GM21515 (cell line): ENCODE results near the gene RENBP.

Source experiments
- ATAC-seq: cut with Tn5 transposase; IDR thresholded peaks from one replicate; pipeline ENCODE4 v1.9.1; 2021; ENCODE audit not compliant: unreplicated experiment

RENBP gene

DNA sequence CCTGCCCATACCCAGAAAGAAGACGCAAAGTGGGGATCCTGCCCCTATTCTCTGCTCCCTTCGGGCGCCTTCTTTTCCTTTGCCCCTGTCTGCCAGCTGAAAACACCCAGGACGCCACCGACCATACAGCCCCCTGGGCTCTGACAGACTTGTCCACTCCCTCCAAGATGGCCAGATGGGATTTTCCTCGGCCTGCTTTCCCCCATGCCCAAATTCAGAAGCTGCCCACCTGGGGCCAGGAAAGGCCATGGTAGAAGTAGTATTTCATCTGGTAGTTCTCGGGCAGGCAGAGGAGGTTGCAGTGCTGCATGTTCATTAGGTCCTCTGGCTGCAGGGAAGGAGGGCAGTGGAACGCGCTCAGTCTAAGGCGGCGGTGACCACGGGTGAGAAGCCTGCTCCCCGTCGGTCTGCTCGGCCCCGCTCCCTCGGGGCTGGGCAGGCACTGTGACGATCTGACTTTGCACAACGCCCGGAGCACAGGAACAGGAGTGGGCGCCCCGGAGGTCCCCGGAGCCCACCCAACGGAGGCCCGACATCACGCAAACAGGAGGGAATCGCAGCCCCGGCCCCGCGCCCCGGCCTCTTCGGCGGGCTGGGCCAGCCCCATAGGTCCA is 10.2 kb downstream of the RENBP start:
- ATAC-seq, result peak; percentile 9

DNA sequence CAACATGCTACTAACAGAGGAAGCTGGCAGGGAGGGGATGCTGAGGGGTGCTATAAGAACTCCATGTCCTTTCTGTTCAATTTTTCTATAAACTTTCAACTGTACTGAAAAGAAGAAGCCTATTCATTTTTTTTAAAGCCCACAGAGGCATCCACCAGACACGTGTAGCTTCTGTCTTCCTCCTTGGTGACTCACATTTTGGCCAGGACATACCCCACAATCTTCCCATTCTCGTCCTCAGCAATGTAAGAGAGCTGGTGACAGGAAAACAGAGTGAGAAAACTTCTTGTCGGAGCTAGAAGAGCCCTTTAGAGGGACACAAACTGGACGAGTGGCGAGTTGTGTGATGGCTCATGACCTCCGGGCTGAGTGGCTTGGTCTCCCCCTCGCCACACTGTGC is 10.7 kb downstream of the RENBP start:
- ATAC-seq, result no peak

DNA sequence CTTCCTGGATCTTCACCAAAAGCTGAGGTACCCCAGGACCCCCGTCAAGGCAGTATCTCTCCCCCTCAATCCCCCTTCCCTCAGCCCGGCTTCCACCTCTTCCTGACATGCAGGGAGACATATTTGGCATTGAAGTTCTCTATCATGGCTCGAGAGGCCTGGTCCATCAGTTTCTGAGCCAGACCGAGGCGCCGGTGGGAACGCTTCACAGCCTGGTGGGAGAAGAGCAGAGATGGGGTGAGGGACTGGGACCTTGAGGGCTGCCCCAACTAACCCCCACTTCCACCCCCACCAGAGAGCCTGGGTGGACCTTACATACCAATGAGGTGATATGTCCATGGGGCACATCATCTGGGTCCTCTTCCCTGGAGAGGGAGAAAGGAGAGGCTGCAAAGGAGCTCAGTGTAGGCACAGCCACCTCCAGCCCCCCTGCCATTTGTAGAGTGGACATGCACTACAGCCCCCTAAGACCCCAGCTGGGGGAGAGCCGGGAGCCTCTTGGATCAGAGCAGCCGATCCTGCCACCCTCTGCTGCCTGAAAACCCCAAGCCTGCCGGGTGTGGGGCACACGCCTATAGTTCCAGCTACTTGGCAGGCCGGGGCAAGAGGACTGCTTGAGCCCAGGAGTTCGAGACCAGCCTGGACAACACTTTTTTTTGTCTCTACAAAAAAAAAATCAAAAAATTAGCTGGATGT is 12.1 kb downstream of the RENBP start:
- no peak for ATAC-seq

DNA sequence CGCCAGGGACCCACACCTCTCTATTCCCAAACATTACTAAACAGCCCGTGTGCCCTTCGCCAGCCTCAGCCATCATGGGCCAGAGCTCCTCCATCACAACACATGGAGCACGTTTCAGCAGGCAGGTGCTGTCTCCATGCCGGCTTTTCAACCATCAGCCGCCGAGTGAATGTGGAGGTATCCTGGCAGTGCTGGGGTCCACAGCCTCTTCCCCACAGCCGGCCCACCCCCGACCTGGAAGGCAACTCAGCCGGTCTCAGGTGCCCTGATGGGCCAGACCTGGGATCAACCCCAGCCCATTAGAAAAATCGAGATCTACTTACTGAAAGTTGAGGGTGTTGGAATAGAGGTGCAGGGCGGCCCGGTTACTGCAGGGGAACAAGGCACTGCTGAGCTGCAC is 12.7 kb downstream of the RENBP start:
- ATAC-seq, result no peak

DNA sequence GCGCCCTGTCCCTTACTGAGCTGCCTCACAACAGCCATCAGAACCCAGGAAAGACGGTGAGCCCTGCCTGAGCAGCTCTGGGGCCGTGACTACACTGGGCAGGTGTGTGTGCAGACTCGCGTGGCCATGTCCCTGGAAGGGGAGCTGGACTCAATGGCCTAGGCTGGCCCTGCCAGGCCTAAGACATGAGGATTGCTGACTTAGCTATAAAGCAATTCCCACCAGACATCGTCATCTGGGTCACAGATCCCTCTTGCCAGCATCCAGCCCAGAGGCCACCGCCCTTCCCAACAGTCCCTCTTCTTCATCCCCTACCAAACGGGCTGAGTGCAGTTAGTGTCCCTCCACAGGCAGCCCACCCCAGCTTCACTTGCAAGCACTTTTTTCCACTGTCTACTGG is 13.3 kb downstream of the RENBP start:
- ATAC-seq, result no peak

DNA sequence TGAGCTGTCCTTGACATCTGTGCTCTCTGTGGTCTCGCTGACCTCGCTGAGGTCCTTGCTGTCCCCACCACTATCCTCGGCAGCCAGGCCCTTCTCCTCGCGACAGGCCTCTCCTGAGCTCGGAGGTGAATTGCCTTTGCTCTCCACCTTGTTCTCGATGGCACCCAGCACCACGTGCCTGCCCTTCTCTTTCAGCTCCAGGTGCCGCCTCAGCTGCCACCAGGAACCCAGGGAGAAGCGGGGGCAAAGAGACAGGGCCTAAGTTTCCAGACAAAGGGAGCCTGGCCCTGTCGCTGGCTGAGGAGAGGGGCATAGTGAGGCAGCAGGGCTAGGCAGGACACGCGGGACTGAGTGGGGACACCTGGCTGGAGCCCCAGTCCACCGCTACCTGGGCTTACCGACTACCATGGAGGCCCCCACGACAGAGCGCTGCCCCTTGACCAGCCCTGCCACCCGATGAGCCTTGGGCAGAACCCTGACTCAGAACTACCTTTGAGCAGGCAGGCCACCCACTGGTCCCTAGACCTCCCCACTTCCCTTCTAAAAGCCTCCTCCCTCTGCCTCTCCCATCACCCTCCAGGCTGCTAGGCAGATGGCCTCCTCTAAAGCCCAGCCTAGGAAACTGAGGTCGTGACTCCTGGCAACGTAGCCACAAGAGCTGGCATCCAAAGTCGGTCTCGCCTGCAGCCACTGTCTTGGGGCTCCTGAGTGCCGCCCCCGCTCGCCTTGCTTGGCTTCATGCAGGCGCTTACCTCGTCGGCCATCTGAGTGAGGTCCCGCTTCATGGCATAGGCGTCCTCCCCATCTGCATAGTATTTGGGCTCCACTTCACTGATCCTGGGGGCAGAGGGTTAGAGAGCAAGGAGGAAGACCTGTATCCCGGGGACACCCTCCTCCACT is 14.2 kb downstream of the RENBP start:
- ATAC-seq, result no peak

DNA sequence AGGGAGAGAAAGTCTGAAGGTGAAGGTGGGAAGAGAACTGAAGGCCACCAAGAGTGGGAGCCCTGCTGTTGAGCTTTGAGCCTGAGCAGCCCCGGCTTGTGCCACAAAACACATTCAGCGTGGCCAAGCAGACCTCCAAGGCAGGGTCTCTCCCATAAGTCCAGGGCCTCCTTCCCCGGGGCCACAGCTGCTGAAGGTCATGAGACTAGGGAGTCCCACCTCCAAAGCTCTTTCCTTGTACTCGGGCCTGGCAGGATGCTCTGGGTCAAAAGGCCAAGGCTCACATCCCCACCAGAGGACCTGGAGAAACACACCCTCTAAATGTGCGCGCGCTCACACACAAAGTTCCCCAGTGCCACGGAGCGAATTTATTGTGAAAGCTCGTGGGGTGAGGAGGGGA is 14.9 kb downstream of the RENBP start:
- no peak for ATAC-seq

DNA sequence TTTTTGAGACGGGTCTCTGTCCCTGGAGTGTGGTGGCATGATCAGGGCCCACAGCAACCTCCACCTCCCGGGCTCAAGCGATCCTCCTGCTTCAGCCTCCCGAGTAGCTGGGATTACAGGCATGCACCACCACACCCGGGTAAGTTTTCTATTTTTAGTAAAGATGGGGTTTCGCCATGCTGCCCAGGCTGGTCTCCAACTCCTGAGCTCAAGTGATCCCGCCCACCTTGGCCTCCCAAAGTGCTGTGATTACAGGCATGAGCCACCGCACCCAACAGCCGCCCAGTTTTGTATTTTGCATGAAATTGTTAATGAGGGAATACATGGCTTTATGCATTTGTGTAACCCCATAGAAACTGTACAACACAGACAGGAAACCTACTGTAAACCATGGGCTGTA is 15.6 kb downstream of the RENBP start:
- no peak for ATAC-seq

DNA sequence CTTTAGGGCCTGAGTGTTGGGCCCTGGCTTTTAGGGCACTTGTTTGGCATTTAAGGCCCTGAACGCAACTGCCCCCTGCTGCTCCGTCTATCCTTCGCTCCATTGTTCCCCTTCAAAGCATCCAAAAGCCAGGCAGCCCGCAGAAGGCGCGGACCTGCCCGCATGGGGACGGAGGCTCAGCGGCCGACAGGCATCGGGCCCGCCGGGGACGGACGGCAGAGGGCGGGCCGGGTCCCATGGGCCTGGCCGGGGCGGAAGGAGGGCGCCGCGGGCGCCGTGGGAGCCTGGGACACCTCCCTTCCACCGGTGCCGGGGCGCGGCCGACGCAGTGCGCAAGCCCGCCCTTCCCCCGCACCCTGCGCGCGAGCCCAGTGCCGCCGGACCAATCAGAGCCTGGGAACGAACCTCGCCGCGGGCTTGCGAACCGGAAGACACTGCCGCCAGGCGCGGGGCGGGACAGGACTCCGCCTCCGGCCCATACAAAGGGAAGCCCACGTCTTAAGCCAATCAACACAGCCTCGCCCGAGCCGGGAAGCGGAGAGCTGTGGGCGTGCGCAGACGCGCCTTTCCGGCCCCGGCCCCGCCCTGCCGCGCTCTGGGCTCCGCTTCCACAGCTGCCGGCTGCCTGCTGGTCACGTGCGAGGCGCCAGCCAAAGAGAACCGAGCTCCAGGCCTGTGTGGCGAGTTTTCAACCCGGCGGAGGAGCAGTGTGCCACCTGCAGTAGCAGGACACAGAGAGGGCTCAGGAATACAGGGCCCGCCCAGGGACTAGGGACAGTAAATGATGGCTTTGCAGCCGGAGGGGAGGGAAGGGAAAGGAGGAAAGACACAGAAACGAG is 16.3 kb downstream of the RENBP start:
- peak; percentile 70 for ATAC-seq

DNA sequence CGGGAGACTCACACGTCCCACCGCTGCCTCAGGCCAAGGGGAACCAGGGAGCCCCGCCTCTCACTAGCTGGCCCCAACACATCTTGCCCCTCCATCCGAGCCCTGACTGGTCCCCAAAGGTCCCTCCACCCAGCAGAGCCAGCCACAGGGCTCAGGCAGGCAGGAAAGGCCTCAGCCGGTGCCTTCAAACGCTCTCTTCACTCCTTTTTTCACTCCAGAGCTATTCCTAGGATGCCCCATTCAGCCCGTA is 16.8 kb downstream of the RENBP start:
- no peak for ATAC-seq

DNA sequence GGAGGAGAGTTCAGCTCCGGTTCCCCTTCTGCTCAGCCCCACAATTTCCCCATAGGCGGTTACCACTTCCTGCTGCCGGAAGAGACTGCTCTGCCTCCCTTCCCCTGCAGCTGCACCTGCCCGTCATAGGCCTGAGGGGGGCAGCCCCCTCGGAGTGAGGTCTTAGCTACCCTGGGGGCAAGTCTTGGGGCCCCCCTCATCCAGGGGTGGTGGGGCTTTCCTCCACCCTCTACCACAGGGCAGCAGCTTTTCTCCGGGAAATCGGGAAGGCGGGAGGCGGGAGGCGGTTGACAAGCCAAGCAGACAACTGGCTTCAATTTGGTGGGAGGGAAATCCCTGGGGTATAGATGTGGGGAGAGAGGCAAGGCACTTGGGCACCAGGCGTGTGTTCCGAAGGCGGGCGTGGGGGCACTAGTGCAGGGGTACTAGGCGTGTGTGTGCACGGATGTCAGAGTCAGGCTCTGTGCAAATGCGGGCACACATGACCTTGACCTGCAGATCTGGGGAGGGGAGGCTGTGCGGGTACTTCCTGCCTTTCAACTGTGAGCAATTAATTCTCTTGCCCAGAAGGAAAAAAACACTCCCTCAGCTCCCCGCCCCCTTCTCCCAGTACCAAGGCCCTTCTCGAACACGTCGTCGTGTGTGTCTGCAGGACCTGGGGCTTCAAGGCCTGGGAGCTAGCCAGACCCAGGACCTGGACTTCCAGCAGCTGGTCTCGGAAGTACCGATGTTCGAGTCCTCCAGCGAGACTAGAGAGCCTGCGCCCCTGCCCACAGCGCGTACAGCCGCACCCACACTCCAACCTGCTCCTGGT is 17.4 kb downstream of the RENBP start:
- ATAC-seq, result peak; percentile 39

DNA sequence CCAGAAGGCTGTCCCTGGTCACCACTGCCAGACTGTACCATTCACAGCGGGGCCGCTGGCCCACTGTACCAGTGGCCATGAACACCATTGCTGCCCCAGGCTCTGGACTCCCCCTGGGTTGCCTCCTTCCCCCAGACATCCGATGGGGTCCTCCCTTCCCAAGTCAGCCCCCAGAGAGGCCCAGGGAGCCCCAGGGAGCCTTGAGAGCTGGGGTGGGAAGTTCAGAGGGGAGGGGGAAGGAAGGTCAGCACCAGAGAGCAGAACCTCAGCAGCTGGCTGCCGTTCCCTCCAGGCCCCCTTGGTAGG is 17.9 kb downstream of the RENBP start:
- no peak for ATAC-seq

DNA sequence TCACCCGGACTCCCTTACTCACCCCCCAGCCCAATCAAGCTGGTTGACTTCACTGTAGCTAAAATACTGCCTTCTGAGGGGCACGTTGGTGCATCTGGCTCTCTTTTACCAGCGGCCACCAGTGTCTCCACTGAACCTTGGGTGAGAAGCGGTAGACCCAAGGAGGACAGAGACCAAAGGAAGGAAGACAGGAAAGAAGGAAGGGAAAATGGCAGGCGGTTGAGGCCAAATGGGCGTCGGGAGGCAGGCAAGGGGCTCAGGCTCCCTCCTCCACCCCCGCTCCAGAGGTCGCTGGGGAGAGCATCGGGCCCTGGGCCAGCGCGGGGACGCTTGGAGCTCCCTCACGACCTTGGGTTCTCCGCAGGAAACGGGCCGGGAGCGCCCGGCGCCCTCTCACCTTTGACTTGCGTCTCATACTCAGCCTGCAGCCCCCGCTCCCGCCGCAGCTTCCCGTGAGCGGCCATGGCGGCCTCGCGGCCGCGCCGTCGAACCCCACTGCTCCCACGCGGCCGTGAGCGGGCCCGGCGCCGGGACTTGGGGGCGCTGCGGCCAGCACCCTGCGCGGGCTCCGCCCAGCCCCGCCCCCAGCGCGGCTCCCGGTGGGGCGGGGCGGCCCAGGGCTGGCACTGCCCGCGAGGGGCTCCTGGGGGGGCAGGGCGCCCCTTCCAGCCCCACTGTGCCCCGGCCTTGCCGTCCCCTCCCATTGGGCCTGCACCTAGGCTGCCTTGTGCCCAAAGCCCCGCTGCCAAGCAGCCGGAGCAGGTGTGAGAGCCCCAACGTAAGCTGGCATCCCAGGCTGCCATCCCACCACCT is 18.5 kb downstream of the RENBP start, which contains the start of gene ARHGAP4:
Gene ARHGAP4 (minus strand): TSS at position 526 of the 813 bp plus-strand sequence. CDS start 62 bp downstream, at position 464.
- no peak for ATAC-seq

DNA sequence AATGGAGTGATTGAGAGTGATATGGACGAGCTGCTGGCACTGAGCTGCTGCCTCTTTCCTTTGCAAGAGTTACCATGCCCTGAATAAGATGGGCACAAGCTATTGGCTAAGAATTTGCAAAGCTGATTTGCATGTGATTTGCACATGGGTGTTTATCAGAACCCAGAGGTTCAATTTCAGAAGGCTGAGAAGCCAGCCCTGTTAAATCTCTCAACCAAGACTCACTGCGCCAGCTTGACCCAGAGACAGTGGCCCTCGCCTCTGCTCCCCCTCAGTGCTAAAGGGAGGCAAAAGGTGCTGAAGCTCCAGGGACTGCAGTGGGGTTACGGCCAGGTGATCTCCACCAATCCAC is 19.1 kb downstream of the RENBP start:
- no peak for ATAC-seq

DNA sequence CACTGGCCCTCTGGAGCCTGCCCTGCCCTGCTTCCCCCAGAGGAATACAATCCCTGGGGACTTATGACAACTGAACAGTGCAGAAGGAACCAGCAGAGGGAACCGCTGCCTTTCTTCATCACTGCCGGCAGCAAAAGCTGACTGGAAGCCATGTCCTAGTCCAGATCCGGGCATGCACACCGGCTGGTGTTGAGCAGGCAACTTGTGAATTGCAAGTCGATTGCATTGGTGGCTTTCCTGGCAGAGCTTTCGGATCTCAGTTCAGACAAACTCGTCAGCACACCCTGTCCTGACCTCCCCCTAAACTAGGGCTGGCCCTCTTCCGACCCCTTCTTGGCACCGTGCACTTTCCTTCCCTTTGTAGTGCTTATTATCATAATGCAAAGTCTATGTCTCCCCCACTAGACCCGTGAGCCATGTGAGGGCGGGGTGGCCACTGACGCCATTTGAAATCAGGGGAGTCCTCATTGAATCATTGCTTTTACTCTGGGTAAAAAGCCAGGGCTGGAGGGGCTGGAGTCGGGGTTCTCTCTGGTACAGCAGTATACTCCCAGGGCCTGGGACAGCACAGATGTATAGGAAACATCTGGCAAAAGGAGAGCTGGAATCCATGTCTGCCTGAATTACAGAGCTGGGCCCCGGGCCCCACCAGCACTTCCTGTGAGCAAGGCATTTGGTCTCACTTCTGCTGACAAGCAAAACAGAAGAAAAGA is 20.1 kb downstream of the RENBP start:
- no peak for ATAC-seq

DNA sequence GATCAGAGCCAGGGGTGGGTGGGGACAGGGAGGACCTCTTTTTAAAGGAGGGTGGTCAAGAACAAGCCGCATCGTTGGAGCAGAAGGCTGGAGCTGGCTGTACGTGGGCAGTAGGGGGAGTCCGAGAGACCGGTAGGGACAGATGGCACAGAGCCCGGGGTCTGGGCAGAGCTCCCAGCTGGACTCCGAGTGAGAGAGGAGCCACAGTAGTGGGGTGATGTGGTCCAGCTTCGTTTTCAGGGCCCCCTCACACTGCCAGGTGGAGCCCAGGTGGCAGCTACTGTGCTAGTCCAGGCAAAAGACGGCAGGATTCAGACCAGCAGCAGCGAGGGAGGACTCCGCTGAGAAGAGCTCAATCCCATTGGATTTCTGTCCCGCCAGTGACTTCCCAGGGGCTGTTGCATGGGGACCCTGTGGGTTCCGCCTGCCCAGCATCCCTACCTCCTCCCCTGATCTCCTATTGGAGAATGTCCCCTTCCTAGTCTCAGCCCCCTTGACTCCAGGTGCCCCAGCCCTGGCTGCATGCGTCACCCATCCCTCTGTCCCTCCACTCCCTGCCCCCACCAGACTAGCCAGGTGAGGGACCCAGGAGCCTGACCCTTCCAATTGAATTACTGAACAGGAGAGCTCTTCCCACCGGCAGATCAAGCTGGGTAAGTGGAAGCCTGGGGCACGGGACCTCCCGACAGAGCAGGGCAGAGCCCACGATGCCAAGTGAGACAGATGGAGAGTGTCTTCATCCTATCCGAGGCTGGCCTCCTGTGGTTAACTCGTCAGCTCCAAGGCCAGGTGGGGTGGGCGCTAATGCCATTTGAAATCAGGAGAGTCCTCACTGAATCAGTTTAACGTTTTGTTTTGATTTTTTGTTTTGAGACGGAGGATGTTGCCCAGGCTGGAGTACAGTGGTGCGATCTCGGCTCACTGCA is 21.2 kb downstream of the RENBP start:
- no peak for ATAC-seq

DNA sequence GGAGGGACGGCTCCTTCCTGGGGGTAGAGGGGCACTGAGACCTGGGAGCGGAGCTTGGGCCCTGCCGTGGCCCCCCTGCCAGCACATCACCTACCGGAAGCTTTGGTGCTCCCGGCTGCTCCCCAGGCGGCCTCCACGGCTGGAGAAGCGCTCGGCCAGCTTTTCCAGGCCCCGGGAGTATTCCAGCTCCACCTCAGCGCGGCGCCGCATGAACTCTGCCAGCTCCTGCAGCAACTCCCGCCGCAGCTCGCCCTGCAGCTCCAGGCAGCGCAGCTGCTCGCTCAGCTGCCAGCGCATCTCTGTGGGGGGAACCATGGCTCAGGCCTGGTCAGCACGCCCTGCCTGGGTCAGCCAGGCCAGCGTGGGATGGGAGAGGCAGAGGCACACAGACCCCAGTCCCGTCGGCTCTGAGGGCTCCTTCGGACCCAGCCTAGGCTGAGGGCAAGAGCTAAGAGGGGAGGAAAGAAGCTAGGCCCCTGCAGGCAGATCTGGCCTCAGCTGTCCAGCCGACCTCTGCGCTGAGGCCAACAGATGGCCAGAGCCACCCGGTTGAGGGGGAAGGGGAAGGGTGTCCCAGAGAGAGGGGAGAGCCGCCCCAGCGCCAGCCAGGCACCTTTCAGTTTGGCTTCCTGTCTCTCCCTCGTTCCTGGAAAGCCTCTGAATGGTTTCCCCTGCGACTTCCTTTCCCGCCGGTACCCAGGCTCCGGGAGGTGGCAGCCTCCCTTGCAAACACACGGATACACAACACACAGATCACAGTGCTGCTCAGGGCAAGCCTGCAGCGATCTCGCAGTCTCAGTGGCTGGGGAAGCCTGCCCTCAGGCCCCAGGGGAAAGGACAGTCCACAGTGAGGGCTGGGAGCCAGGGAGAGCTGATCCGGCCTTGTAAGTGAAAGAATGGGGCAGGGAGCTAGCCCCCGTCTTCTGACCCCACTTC is 22.7 kb downstream of the RENBP start:
- no peak for ATAC-seq
